ENCODE measurements around the gene PEDS1. TPM values are rescaled to one million over a fixed set of nuclear protein-coding genes. Genes with fewer than 3 reads are reported as not detected.
"Not testable (repeated sequence)": the region's sequence is repeated elsewhere in the genome, so short reads cannot be mapped to it uniquely, and the experiment has no call there.

PEDS1 gene
- total RNA-seq, 2 donors from 2014 or later, result 26.1 to 30.7 TPM

GRCh38 chr20:50136822-50137599, 16.5 kb downstream of the PEDS1 start:
- Histone ChIP-seq H3K4me1 (peaks cover 0 to 52% of the 10 kb centered on the region in 2 donors), H3K9me3 (no peaks in the 10 kb centered on the region), H3K27me3 (no peaks in the 10 kb centered on the region), H3K36me3 (peaks cover 29% of the 10 kb centered on the region), H3K27ac (peak overlapping the region; percentile 67 to 71), H3K4me3 (no peak overlapping the region)
- no peak for TF ChIP-seq CTCF (IDR thresholded peaks at IDR 0.05)
- no peak for DNase-seq (ENCODE audit: low spot score)

GRCh38 chr20:50135157-50135556, 18.4 kb downstream of the PEDS1 start:
- Histone ChIP-seq H3K4me1 (peaks cover 0 to 45% of the 10 kb centered on the region in 2 donors), H3K36me3 (peaks cover 26% of the 10 kb centered on the region)
- H3K9me3 ChIP-seq; DNase-seq (ENCODE audit: low spot score); H3K4me3 ChIP-seq; H3K27me3 ChIP-seq; H3K27ac ChIP-seq: not testable (repeated sequence)

- no peaks in the 10 kb centered on the region for H3K27me3 ChIP-seq
- H3K4me1 ChIP-seq, result peaks cover 0 to 45% of the 10 kb centered on the region in 2 donors
- H3K4me3 ChIP-seq, result no peak overlapping the region
- peak in 1 of 2 donors; percentile 16 for TF ChIP-seq CTCF (IDR thresholded peaks at IDR 0.05)
- H3K36me3 ChIP-seq, result peaks cover 31% of the 10 kb centered on the region
- no peak for DNase-seq (ENCODE audit: low spot score)
- no peaks in the 10 kb centered on the region for H3K9me3 ChIP-seq
- peak overlapping the region; percentile 33 to 64 for H3K27ac ChIP-seq
Measured at GRCh38 chr20:50133474-50134217, 19.9 kb downstream of the PEDS1 start.

- Histone ChIP-seq H3K27ac (peak overlapping the region; percentile 33 to 64), H3K4me3 (no peak overlapping the region), H3K9me3 (no peaks in the 10 kb centered on the region), H3K4me1 (peaks cover 0 to 39% of the 10 kb centered on the region in 2 donors), H3K36me3 (peaks cover 37% of the 10 kb centered on the region), H3K27me3 (no peaks in the 10 kb centered on the region)
- TF ChIP-seq CTCF (IDR thresholded peaks at IDR 0.05), result no peak
- DNase-seq (ENCODE audit: low spot score), result no peak
Measured at GRCh38 chr20:50133041-50133440, 20.5 kb downstream of the PEDS1 start.

GRCh38 chr20:50130995-50131394, 22.5 kb downstream of the PEDS1 start:
- H3K4me1 ChIP-seq, result peaks cover 0 to 27% of the 10 kb centered on the region in 2 donors
- H3K27me3 ChIP-seq, result no peaks in the 10 kb centered on the region
- peak overlapping the region; percentile 54 to 76 for H3K27ac ChIP-seq
- no peak overlapping the region for H3K4me3 ChIP-seq
- no peak for TF ChIP-seq CTCF (IDR thresholded peaks at IDR 0.05)
- H3K36me3 ChIP-seq, result peaks cover 50% of the 10 kb centered on the region
- H3K9me3 ChIP-seq, result no peaks in the 10 kb centered on the region
- DNase-seq (ENCODE audit: low spot score), result no peak

GRCh38 chr20:50130356-50130723, 23.2 kb downstream of the PEDS1 start:
- Histone ChIP-seq H3K27ac (peak overlapping the region; percentile 37 to 76), H3K4me1 (peaks cover 0 to 27% of the 10 kb centered on the region in 2 donors), H3K27me3 (no peaks in the 10 kb centered on the region), H3K36me3 (peaks cover 54% of the 10 kb centered on the region), H3K4me3 (no peak overlapping the region), H3K9me3 (no peaks in the 10 kb centered on the region)
- TF ChIP-seq CTCF (IDR thresholded peaks at IDR 0.05), result no peak
- no peak for DNase-seq (ENCODE audit: low spot score)
